Stimulated activated CD8-positive, alpha-beta memory T cell treated with anti-CD3 and anti-CD28 coated beads, Interleukin-4, amount 100 ng/mL, for 1 hour (primary cell): Measurements from ENCODE around the gene TSSK1B.
"Not testable (repeated sequence)": the region's sequence is repeated elsewhere in the genome, so short reads cannot be mapped to it uniquely, and the experiment has no call there.

Source experiments
- DNase-seq, 2 donors: peaks; one replicate each; pipeline ENCODE4 v3.0.0-alpha.2; 2020; ENCODE audit warnings: low read depth in 2 of 2, low spot score in 1 of 2

TSSK1B gene

GRCh38 chr5:113434889-113435288 is at the start of gene TSSK1B:
Gene TSSK1B, minus strand, starts transcription at chr5:113434989. Its CDS starts 150 bp downstream, at chr5:113434839.
- DNase-seq: no peak

DNA sequence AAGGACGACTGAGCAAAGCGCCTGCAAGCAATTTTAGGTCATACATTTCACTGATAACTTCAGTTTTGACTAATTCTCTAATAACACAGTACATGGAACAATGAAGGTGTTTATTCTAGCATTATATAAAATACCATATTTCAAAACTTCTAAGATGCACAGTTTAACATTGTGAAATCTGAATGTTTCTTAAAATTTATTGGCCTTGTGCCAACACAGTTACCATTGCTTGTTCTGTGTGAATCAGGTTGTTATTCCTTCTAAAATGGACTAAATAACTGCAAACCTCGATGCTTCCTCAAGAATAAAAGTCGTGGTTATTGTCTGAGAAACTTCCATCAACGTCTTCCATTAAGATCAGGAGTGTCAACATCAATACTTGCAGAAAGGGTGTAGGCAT is 45.5 kb upstream of the TSSK1B start:
- DNase-seq: no peak

DNA sequence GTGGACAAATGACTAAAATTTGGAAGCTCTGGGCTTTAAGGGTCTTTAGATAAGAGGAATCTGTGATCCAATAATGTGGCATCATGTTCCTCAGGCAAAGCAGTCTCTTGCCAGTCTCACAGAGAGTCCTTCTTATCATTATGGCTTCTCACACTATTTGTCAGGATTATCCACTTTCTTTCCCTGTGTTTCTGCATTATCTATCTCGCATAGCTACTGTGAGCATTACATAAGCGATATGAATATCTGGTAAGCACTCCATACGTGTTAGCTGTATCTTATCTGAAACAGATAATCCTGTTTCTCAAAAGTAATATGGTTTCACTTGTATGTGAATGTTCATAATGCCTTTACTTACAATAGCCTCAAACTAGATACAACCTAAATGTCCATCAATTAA is 43.9 kb upstream of the TSSK1B start:
- DNase-seq: no peak

- no peak for DNase-seq
Measured at GRCh38 chr5:113474100-113474728, 39.4 kb upstream of the TSSK1B start.

GRCh38 chr5:113463032-113463431 is 28.2 kb upstream of the TSSK1B start:
- no peak for DNase-seq

GRCh38 chr5:113457106-113457505 is 22.3 kb upstream of the TSSK1B start:
- not testable (repeated sequence) for DNase-seq

GRCh38 chr5:113452941-113453340 is 18.2 kb upstream of the TSSK1B start:
- DNase-seq: no peak

DNA sequence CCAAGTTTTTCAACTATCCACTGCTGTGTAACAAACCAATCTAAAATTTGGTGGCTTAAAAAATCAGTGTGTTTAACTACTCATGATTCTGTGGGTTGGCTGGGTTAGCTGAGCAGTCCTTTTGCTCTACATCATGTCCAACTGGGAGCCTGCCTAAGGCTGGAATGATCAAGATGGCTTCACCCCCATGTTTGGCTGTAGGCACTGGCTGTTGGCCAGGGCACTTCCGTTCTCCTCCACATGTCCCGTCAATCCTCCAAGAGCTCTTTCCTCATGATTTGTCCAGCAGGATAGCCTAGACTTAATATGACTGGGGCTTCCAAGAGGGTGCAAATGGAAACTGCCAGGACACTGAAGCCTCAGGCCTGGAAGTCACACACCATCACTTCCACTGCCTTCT is 17.0 kb upstream of the TSSK1B start:
- no peak for DNase-seq

DNA sequence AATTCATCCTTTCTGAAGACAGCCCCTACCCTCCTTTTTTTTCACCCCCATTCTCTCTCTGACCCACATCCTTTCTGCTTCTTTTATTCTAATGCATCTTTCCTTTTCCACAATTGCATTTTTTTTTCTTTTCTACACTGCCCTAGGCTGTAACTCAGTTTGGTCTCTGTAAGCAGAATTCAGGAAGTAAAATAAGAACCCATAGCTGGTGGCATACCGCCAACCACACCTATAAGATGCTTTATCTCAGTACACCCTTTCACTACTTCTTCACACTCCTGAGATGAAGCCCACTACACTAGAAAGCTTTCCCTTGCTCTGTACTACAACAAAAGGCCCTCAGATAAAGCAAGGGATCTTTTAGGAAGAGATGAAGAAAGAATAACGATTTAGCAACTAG is 16.1 kb upstream of the TSSK1B start:
- DNase-seq: no peak

GRCh38 chr5:113450462-113450861 is 15.7 kb upstream of the TSSK1B start:
- no peak for DNase-seq

DNA sequence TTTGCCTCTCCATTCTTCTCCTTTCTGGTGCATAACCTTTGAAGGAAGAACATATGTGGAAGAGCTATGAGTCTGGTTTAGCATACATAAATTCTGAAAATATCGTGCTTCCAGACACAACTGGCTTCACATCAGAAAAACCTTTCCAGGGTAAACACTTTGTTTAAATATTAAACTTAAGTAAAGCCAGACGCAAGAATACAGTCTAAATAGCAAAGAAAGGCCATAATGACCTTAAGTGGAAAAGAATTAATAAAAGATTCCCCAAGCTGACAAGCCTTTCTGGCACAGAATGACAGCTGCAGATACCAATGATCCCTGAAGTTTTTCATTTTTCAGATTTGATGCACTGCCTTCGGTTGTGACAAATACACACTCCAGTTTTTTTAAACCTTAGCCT is 13.5 kb upstream of the TSSK1B start:
- DNase-seq: no peak

DNA sequence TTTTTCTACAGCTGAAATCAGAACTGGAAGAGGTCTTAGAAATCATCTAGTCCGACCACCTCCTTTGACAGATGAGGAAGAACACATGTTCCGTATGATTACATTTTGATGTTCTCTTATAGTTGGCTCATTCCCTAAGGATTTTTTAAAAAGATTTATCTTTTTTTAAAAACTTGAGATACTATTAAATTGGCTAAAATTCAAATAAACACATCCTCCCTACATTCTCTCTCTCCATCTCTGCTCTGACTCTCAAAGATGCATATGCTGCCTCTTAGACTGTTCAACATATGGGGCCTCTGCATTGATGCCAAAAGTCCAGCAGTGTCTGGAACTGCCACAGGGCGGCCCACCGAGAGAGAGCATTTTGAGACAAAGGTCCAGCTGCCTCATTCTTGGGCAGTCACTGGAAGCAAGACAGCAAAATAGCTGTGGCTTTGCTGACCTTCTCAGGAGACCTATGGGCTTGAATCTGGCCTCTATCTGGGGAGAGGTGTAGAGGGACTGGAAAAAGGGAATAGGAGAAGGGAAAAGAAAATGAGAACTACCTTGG is 12.8 kb upstream of the TSSK1B start:
- DNase-seq: no peak

DNA sequence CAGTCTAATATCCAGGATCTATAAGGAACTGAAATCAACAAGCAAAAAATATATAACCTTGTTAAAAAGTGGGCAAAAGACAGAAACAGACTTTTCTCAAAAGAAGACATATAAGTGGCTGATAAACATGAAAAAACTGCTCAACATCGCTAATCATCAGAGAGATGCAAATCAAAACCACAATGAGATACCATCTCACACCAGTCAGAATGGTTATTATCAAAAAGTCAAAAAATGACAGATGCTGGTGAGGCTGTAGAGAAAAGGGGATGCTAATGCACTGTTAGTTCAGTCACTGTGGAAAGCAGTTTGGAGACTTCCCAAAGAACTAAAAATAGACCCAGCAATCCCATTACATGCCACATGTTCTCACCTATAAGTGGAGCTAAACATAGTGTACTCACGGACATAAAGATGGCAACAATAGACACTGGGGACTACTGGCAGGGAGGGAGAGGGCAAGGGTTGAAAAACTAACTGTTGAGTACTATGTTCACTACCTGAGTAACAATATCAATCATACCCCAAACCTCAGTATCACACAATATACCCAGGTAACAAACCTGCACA is 11.7 kb upstream of the TSSK1B start:
- no peak for DNase-seq

DNA sequence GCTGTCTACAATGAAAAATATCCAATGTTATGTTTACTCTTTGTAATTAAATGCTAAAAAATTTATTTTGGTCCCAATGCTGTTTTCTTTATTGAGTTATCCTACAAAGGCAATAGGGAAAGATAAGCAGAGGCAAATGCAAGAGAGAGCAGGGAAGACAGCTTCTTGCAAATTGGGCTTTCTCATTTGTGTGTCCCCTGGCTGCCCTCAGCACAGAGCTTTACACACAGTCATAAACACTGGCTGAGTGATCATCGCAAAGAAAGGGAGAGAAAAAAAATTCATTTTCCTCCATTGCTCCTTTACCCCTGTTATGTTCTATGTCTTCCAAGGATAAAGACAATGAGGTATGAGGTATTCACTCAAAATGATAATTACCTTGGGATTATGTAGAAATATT is 2.3 kb upstream of the TSSK1B start:
- DNase-seq: no peak

GRCh38 chr5:113435575-113435974 is 786 bp upstream of the TSSK1B start:
- no peak for DNase-seq

DNA sequence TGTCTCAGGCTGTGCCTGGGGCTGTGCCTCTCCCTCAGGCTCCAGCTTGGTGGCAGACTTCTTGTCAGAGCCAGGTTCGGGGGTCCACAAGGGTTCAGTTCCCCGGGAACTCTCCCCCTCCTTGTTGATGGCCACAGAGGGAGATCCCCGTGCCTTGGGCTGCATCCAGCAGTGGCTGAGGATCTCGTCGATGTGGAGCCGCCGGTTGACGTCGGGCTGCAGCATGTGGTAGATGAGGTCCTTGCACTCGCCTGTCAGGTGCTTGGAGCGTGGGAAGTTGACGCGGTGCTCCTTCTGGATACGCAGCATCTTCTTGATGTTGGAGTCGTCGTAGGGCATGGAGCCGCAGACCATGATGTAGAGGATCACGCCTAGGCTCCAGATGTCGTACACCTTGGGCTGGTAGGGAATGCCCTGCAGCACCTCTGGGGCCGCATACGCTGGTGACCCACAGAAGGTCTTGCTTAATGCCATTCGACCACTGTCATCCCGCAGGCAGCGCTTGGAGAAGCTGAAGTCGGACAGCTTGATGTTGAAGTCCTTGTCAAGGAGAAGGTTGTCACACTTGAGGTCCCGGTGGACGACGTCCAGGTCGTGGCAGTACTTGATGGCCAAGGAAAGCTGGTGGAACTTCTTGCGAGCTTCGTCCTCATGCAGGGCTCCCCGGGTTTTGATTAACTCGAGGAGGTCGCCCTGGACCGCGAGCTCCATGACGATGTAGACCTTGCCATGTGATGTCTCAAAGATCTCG is 752 bp downstream of the TSSK1B start:
- DNase-seq: no peak

- DNase-seq: no peak
Measured at GRCh38 chr5:113433071-113433470, 1.7 kb downstream of the TSSK1B start.

- DNase-seq: no peak
Measured at GRCh38 chr5:113427871-113428574, 6.8 kb downstream of the TSSK1B start.

- no peak for DNase-seq
Measured at GRCh38 chr5:113425909-113426308, 8.9 kb downstream of the TSSK1B start.

- DNase-seq: no peak
Measured at GRCh38 chr5:113421693-113422092, 13.1 kb downstream of the TSSK1B start.

- no peak for DNase-seq
Measured at GRCh38 chr5:113405530-113405929, 29.3 kb downstream of the TSSK1B start.

- DNase-seq: no peak
Measured at GRCh38 chr5:113404269-113404668, 30.5 kb downstream of the TSSK1B start.
